ENCODE measurements around the gene STK17B. TPM values are rescaled to one million over a fixed set of nuclear protein-coding genes. Genes with fewer than 3 reads are reported as not detected.

STK17B gene
- total and polyA plus RNA-seq, 9 of the 15 experiments (the other 6 are each of a cell fraction or from before 2014, with no cell fraction given) = 2.3 to 17.7 (median 8.5) TPM

- H3K4me3 ChIP-seq = no peak overlapping the region
- H3K9me1 ChIP-seq (ENCODE audit: control insufficient read depth, insufficient read depth, low read length) = no peaks in the 10 kb centered on the region
- H3K9me3 ChIP-seq (replicated peaks; ENCODE audit: control insufficient read depth, insufficient read depth, low read depth, low read length) = no peaks in the 10 kb centered on the region
- no peak overlapping the region for H3K4me2 ChIP-seq (ENCODE audit: insufficient read depth, low read length)
- in situ Hi-C loops (cut with MboI) (loop anchor here (25.0 kb wide), 1 partner anchor 597 kb away; no protein-coding TSS in a partner anchor), intact Hi-C loops (cut with micrococcal nuclease) (no loop called here)
- POLR2A ChIA-PET = interaction anchor here (0.7 kb wide), 1 partner anchor 79 kb away, joined by 3 read pairs; no protein-coding TSS in a partner anchor
- H3K36me3 ChIP-seq (ENCODE audit: control insufficient read depth, insufficient read depth, low read length) = peaks cover 64% of the 10 kb centered on the region
- no peak for ATAC-seq
- no peaks in the 10 kb centered on the region for H3K27me3 ChIP-seq (ENCODE audit: control insufficient read depth in 2 of 2, insufficient read depth in 2 of 2, low read length in 2 of 2)
- DNase-seq (ENCODE audit: extremely low read depth in 1 of 4, low spot score in 3 of 4) = no peak
- no peak for FAIRE-seq
- no peak overlapping the region for H3K9ac ChIP-seq (ENCODE audit: insufficient read depth in 1 of 2, low read depth in 2 of 2, low read length in 2 of 2)
- H3K79me2 ChIP-seq (ENCODE audit: control insufficient read depth, insufficient read depth, low read length) = no peaks in the 10 kb centered on the region
- H4K20me1 ChIP-seq (replicated peaks; ENCODE audit: control insufficient read depth, insufficient read depth, low read length) = no peaks in the 10 kb centered on the region
- H3K4me1 ChIP-seq (replicated peaks in 1 of 2; ENCODE audit: control insufficient read depth in 2 of 2, insufficient read depth in 2 of 2, low read length in 2 of 2) = no peaks in the 10 kb centered on the region; a peak in 1 of 5 replicates
- H2AFZ ChIP-seq (ENCODE audit: low read depth, low read length) = no peak overlapping the region
- no peak overlapping the region for H3K27ac ChIP-seq (ENCODE audit: extremely low read depth, low read depth, low read length)
- CTCF ChIA-PET (ENCODE audit: low intra/inter-chr PET ratio) = no interaction called here
- no TSS peak for BruUV-seq (replicated peaks)
- TF ChIP-seq FOXK1 (CRISPR knock-in tag; IDR thresholded peaks at IDR 0.05; ENCODE audit: borderline replicate concordance) (no peak), TRIM25 (IDR thresholded peaks at IDR 0.05; ENCODE audit: borderline replicate concordance) (no peak), MCM3 (IDR thresholded peaks at IDR 0.05) (no peak), FOXO4 (CRISPR knock-in tag; IDR thresholded peaks at IDR 0.05) (no peak), FOS (IDR thresholded peaks at IDR 0.05; ENCODE audit: extremely low read depth, insufficient read length) (no peak), E2F6 (IDR thresholded peaks at IDR 0.05; ENCODE audit: borderline replicate concordance in 1 of 2, extremely low read depth in 1 of 2, insufficient read depth in 1 of 2, insufficient read length in 1 of 2, low read depth in 1 of 2, low read length in 1 of 2, poor library complexity in 1 of 2, severe bottlenecking in 1 of 2) (no peak), HDAC1 (IDR thresholded peaks at IDR 0.05) (no peak), GABPB2 (CRISPR knock-in tag; conservative IDR thresholded peaks at IDR 0.05) (no peak), USF2 (CRISPR knock-in tag; IDR thresholded peaks at IDR 0.05) (no peak), ATF6 (CRISPR knock-in tag; IDR thresholded peaks at IDR 0.05) (no peak), SIRT6 (IDR thresholded peaks at IDR 0.05; ENCODE audit: low read depth, low read length) (no peak), ZFP91 (CRISPR knock-in tag; IDR thresholded peaks at IDR 0.05) (no peak), ZNF384 (IDR thresholded peaks at IDR 0.05; ENCODE audit: low read depth, low read length) (no peak)
Observed at GRCh38 chr2:196140213-196140612, 31.2 kb downstream of the STK17B start.
